Peyer's patch (tissue), 4 donors: ENCODE measurements around the gene MAP1LC3B2.

Experiments used
- POLR2A ChIP-seq, 2 donors: fragments of 450-650 bp; IDR thresholded peaks; one replicate each; pipeline ENCODE4 v1.5.1; 2017; ENCODE audit warnings: antibody characterized with exemption in 2 of 2, mild to moderate bottlenecking in 2 of 2, moderate library complexity in 2 of 2
- TF ChIP-seq, protein P1 (sequence below), 6 experiments: fragments of 450-650 bp in 4 of 6; fragments of 200-600 bp in 2 of 6; sonication (generic) in 1 of 6; IDR thresholded peaks; one replicate each; pipeline ENCODE4 v1.5.1; 2017 to 2019; ENCODE audit warnings: antibody characterized with exemption in 6 of 6, mild to moderate bottlenecking in 3 of 6, moderate library complexity in 1 of 6

GRCh38 chr12:116613256-116613655, 54.1 kb downstream of the MAP1LC3B2 start:
- no peak for TF ChIP-seq POLR2A (IDR thresholded peaks at IDR 0.05)
- TF ChIP-seq, protein P1, sequence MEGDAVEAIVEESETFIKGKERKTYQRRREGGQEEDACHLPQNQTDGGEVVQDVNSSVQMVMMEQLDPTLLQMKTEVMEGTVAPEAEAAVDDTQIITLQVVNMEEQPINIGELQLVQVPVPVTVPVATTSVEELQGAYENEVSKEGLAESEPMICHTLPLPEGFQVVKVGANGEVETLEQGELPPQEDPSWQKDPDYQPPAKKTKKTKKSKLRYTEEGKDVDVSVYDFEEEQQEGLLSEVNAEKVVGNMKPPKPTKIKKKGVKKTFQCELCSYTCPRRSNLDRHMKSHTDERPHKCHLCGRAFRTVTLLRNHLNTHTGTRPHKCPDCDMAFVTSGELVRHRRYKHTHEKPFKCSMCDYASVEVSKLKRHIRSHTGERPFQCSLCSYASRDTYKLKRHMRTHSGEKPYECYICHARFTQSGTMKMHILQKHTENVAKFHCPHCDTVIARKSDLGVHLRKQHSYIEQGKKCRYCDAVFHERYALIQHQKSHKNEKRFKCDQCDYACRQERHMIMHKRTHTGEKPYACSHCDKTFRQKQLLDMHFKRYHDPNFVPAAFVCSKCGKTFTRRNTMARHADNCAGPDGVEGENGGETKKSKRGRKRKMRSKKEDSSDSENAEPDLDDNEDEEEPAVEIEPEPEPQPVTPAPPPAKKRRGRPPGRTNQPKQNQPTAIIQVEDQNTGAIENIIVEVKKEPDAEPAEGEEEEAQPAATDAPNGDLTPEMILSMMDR (IDR thresholded peaks at IDR 0.05) = no peak
